Putamen (tissue), 1 donor: ENCODE data around the gene MFRP.

Experiments used
- DNase-seq: peaks from one replicate; pipeline ENCODE4 v3.0.0-alpha.2; 2016; ENCODE audit warnings: low spot score

The MFRP gene

DNA sequence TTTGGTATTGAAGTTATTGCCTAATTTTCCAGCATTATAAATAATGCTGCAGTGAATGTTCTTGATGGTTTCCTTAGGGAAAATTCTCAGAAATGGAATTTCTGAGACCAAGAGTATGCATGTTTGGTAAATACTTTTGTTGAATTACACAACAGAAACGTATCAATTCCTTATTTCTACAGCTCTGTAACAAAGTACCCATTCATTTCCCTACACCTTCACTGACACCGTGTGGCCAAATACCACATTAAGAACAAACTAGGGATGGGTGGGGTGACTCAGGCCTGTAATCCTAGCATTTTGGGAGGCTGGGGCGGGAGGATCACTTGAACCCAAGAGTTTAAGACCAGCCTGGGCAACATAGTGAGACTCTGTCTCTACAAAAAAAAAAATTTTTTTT lies 51.3 kb downstream of the MFRP start:
- DNase-seq, result no peak

DNA sequence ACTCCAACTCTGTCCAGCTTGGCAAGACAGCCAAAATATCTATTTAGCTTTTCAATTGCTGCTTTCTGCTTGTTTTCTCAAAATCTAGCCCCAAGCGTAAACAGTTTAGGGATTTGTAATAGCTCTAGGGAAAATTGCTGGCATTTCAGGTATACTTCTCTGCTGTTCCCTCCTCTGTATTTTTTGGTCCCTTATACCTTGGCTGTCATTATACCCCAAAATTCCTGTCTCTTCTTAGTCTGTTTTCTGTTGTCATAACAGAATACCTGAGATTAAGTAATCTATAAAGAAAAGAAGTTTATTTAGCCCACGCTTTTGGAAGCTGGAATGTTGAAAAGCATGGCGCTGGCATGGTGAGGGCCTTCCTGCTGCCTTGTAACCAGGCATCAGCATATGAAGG lies 53.0 kb downstream of the MFRP start:
- no peak for DNase-seq

DNA sequence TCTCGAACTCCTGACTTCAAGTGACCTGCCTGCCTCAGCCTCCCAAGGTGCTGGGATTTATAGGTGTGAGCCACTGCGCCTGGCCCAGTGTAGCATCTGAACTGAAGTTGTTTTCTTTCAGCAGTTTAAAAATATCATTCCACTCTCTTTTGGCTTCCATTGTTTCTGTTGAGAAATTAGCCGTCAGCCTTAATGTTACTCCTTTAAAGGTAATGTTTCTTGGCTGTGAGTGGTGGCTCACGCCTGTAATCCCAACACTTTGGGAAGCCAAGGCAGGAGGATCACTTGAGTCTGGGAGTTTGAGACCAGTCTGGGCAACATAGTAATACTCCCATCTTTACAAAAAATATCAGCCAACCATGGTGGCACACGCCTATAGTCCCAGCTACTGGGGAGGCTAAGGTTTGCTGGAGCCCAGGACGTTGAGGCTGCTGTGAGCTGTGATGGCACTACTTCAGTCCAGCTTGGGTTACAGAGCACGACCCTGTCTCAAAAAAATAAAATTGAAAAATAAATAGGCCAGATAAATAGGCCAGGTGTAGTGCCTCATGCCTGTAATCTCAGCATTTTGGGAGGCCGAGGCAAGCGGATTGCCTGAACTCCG lies 55.5 kb downstream of the MFRP start:
- DNase-seq, result no peak
